ENCODE results near the gene WDR88. TPM values are rescaled to one million over a fixed set of nuclear protein-coding genes. Genes with fewer than 3 reads are reported as not detected.

WDR88 gene
- total and polyA plus RNA-seq, 2 experiments from 2014 or later: not detected

DNA sequence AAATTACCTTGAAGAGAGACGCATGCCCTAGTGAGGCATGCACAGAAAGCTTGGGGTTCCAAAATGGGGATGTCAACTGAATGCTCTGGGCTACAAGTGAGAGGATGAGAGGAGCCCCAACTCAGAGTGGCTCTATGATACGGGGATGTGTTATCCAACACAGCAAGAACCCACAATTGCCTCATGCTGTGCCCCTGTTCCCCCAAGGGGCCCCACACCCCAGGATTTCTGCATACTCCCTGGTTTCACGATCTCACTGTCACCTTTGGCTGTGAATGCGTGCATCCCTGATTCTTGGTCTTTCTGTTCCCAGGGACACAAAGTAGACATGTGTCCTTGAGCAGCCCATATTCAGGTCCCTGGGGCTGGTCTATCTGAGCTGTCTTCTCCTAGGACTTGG, 29.3 kb downstream of the WDR88 start:
- TF ChIP-seq ZNF114 (CRISPR knock-in tag; IDR thresholded peaks at IDR 0.05) (no peak), JUNB (IDR thresholded peaks at IDR 0.05; ENCODE audit: unreplicated experiment) (no peak), EZH2 (IDR thresholded peaks at IDR 0.05; ENCODE audit: low read depth, unreplicated experiment) (no peak), NANOG (IDR thresholded peaks at IDR 0.05; ENCODE audit: borderline replicate concordance) (no peak), CTCF (conservative IDR thresholded peaks at IDR 0.05; ENCODE audit: low read depth in 2 of 2) (no peak), CREB1 (CRISPR knock-in tag; IDR thresholded peaks at IDR 0.05; ENCODE audit: low read depth) (no peak), ZNF331 (CRISPR knock-in tag; IDR thresholded peaks at IDR 0.05; ENCODE audit: low read depth) (no peak), POLR2AphosphoS5 (IDR thresholded peaks at IDR 0.05; ENCODE audit: low read depth) (no peak), EZH2phosphoT487 (IDR thresholded peaks at IDR 0.05; ENCODE audit: unreplicated experiment) (no peak), STAT1 (IDR thresholded peaks at IDR 0.05; ENCODE audit: unreplicated experiment) (no peak)
- TF ChIP-seq, protein P1, sequence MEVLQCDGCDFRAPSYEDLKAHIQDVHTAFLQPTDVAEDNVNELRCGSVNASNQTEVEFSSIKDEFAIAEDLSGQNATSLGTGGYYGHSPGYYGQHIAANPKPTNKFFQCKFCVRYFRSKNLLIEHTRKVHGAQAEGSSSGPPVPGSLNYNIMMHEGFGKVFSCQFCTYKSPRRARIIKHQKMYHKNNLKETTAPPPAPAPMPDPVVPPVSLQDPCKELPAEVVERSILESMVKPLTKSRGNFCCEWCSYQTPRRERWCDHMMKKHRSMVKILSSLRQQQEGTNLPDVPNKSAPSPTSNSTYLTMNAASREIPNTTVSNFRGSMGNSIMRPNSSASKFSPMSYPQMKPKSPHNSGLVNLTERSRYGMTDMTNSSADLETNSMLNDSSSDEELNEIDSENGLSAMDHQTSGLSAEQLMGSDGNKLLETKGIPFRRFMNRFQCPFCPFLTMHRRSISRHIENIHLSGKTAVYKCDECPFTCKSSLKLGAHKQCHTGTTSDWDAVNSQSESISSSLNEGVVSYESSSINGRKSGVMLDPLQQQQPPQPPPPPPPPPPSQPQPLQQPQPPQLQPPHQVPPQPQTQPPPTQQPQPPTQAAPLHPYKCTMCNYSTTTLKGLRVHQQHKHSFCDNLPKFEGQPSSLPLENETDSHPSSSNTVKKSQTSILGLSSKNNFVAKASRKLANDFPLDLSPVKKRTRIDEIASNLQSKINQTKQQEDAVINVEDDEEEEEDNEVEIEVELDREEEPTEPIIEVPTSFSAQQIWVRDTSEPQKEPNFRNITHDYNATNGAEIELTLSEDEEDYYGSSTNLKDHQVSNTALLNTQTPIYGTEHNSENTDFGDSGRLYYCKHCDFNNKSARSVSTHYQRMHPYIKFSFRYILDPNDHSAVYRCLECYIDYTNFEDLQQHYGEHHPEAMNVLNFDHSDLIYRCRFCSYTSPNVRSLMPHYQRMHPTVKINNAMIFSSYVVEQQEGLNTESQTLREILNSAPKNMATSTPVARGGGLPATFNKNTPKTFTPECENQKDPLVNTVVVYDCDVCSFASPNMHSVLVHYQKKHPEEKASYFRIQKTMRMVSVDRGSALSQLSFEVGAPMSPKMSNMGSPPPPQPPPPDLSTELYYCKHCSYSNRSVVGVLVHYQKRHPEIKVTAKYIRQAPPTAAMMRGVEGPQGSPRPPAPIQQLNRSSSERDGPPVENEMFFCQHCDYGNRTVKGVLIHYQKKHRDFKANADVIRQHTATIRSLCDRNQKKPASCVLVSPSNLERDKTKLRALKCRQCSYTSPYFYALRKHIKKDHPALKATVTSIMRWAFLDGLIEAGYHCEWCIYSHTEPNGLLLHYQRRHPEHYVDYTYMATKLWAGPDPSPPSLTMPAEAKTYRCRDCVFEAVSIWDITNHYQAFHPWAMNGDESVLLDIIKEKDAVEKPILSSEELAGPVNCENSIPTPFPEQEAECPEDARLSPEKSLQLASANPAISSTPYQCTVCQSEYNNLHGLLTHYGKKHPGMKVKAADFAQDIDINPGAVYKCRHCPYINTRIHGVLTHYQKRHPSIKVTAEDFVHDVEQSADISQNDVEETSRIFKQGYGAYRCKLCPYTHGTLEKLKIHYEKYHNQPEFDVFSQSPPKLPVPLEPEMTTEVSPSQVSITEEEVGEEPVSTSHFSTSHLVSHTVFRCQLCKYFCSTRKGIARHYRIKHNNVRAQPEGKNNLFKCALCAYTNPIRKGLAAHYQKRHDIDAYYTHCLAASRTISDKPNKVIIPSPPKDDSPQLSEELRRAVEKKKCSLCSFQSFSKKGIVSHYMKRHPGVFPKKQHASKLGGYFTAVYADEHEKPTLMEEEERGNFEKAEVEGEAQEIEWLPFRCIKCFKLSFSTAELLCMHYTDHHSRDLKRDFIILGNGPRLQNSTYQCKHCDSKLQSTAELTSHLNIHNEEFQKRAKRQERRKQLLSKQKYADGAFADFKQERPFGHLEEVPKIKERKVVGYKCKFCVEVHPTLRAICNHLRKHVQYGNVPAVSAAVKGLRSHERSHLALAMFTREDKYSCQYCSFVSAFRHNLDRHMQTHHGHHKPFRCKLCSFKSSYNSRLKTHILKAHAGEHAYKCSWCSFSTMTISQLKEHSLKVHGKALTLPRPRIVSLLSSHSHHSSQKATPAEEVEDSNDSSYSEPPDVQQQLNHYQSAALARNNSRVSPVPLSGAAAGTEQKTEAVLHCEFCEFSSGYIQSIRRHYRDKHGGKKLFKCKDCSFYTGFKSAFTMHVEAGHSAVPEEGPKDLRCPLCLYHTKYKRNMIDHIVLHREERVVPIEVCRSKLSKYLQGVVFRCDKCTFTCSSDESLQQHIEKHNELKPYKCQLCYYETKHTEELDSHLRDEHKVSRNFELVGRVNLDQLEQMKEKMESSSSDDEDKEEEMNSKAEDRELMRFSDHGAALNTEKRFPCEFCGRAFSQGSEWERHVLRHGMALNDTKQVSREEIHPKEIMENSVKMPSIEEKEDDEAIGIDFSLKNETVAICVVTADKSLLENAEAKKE (CRISPR knock-in tag; IDR thresholded peaks at IDR 0.05): no peak
- TF ChIP-seq, protein P2, sequence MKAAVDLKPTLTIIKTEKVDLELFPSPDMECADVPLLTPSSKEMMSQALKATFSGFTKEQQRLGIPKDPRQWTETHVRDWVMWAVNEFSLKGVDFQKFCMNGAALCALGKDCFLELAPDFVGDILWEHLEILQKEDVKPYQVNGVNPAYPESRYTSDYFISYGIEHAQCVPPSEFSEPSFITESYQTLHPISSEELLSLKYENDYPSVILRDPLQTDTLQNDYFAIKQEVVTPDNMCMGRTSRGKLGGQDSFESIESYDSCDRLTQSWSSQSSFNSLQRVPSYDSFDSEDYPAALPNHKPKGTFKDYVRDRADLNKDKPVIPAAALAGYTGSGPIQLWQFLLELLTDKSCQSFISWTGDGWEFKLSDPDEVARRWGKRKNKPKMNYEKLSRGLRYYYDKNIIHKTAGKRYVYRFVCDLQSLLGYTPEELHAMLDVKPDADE (IDR thresholded peaks at IDR 0.05): no peak
- TF ChIP-seq, protein P3, sequence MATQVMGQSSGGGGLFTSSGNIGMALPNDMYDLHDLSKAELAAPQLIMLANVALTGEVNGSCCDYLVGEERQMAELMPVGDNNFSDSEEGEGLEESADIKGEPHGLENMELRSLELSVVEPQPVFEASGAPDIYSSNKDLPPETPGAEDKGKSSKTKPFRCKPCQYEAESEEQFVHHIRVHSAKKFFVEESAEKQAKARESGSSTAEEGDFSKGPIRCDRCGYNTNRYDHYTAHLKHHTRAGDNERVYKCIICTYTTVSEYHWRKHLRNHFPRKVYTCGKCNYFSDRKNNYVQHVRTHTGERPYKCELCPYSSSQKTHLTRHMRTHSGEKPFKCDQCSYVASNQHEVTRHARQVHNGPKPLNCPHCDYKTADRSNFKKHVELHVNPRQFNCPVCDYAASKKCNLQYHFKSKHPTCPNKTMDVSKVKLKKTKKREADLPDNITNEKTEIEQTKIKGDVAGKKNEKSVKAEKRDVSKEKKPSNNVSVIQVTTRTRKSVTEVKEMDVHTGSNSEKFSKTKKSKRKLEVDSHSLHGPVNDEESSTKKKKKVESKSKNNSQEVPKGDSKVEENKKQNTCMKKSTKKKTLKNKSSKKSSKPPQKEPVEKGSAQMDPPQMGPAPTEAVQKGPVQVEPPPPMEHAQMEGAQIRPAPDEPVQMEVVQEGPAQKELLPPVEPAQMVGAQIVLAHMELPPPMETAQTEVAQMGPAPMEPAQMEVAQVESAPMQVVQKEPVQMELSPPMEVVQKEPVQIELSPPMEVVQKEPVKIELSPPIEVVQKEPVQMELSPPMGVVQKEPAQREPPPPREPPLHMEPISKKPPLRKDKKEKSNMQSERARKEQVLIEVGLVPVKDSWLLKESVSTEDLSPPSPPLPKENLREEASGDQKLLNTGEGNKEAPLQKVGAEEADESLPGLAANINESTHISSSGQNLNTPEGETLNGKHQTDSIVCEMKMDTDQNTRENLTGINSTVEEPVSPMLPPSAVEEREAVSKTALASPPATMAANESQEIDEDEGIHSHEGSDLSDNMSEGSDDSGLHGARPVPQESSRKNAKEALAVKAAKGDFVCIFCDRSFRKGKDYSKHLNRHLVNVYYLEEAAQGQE (IDR thresholded peaks at IDR 0.05; ENCODE audit: unreplicated experiment): no peak
- no peaks in the 10 kb centered on the region for H3F3A ChIP-seq (replicated peaks; ENCODE audit: low read depth)
- no peak overlapping the region for H3K4me2 ChIP-seq
- no peaks in the 10 kb centered on the region for H3K4me1 ChIP-seq (ENCODE audit: insufficient read depth)
- no peak overlapping the region for H2AFZ ChIP-seq
- H3K79me2 ChIP-seq (replicated peaks; ENCODE audit: insufficient read depth): no peaks in the 10 kb centered on the region
- ATAC-seq: no peak
- peaks cover 6% of the 10 kb centered on the region for H3K36me3 Mint-ChIP-seq (ENCODE audit: low read depth)
- no peak overlapping the region for H3K27ac Mint-ChIP-seq
- no peaks in the 10 kb centered on the region for H3K4me1 Mint-ChIP-seq
- H3K9me2 ChIP-seq (ENCODE audit: insufficient read depth): no peaks in the 10 kb centered on the region
- H4K20me1 ChIP-seq (replicated peaks; ENCODE audit: insufficient read depth): no peaks in the 10 kb centered on the region
- no peak for DNase-seq (ENCODE audit: low spot score)
- no peaks in the 10 kb centered on the region for H3K27me3 ChIP-seq (ENCODE audit: insufficient read depth)
- no peak overlapping the region for H3K4me3 ChIP-seq
- no peak overlapping the region for H3K4me3 Mint-ChIP-seq
- peaks cover 1% of the 10 kb centered on the region for H3K27me3 Mint-ChIP-seq (ENCODE audit: insufficient read depth, low read depth, poor library complexity)
- H3K36me3 ChIP-seq (ENCODE audit: insufficient read depth): no peaks in the 10 kb centered on the region
- no peak overlapping the region for H3K27ac ChIP-seq (ENCODE audit: low read depth)
- H3K9me3 Mint-ChIP-seq: peaks cover 23% of the 10 kb centered on the region
